ENCODE results near the gene SLC6A9.

Gene SLC6A9

DNA sequence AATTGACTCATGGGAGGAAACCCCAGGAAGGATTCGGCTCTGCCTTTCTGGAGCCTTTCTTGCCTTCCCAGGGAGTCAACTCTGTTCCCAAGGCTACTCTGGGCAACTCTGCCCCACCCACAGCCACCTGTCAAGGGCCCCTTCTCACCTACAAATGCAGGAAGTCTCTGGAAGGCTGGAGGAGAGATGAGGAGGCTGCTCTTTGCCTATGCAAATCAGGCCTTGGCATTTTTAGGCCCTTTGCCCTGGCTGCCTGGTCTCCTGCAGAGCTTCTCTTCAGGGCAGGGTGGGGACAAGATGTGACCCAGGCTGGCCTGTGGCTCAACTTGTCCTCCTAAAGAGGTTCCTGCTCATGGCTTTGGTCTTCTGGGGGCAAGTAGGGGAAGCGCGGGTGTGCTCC lies 5.4 kb downstream of the SLC6A9 start:
- DNase-seq, result no peak

DNA sequence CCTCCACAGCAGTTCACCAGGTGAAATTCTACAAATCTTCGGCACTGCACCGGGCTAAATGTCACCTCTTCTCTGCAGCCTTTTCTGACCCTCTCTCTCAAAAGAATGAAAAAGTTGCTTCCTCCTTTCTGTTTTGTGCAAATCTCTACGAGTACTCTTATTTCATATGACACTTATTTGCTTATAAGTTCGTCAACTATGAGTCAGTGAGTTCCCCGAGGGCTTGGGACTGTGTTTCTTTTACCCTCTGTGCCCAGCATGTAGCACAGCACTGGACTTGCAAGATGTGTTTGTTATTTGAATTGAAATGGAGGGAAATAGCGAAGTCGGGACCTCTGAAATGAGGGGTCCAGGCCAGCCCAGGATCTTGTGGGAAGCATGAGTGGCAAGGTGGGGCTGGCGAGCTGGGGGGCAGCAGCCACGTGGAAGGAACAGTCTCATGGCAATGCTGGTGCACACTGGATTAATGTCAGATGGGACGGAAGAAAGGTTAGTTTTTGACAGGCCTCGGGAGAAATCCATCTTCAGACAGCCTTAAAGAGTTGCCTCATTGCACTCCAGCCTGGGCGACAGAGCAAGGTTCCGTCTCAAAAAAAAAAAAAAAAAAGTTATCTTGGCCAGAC lies 6.2 kb downstream of the SLC6A9 start:
- DNase-seq, result no peak

DNA sequence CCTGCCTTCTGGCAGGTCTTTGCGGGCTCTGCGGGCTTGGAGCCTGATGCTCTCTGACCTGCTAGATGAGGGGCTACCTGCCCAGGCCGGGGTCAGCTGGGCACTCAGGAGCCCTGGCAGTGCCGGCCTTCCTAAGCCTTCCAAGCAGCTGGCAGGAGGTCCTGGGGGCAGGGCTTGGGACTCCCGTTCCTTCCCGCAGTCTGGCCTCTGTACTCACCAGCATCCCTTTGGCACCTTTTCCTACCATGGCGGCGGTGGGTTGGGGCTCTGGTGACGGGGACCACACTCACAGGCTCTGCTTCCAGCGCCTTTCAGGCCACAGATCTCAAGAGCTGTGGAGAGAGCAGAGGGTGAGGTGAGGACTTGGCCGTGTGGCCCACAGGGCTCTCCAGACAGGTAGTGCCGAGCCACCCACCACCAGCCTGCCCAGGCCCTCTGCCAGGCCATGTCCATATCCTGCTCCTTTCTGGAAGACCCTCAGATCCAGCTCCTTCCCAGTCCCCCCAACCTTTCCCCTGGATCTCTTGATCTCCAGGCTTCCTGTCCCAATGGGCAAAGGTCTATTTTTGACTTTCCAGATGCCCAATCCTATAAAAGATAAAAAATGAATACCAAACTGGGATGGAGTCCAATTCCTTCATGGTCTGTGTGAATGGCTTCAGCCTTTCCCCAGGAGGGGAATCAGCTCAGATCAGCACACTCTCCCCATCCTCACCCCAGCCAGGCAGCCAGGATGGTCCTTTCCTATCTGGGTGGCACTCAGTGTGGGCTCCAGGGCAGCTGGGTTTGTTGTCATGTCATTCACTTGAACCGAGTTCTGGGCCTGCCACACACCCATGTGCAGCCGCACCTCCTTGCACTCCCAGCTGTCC lies 7.0 kb downstream of the SLC6A9 start:
- DNase-seq, result no peak

DNA sequence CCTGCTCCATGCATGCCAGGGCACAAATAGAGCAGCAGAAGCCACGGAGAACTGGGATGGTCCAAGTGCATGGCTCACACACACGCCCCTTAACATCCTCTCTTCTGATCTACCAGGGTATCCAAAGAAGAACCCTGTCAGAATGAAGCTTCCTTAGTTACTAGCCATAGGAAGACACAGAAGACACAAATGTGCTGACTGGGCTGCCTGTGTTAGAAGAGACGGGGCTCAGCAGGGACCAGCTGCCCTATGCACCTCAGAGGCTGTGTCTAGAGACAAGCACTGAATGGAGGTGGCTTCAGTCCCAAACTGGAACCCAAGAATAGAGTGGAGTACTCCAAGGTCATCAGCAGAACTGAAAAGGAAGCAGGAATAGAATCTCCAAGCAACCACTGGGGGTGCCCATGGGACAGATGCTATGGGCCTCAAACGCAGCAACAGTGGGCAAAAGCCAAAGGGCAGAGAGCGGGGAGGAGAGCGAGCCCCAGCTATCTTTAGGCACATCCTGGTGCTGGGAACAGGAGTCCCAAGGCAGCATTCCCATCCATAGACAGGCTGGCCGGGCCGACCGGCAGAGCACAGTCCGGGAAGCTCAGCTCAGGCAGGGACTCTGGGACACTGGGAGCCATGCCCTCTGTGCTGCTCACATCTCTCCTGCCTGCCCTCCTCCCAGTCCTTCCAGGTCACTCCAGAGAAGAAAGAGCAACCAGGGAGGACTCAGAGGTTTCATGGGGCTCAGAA lies 9.5 kb downstream of the SLC6A9 start:
- DNase-seq, result no peak

DNA sequence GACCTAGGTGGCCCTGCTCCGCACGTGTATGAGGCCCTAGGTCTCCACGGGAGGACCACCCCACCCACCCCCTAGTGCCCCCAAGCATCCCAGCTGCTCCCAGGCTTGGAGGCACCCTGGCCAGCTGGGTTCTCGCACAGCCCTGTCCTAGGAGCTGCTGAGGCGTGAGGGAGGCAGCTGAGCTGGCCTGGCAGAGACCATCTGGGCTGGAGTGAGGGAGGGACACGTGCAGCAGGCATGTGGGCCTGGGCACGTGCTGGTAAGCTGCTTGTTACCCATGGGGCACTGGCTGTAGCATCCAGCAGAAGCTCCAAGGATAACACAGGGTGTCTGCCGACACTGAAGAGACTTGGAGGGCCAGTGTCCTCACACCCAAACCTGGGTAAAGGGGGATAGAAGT lies 10.1 kb downstream of the SLC6A9 start:
- DNase-seq, result no peak

DNA sequence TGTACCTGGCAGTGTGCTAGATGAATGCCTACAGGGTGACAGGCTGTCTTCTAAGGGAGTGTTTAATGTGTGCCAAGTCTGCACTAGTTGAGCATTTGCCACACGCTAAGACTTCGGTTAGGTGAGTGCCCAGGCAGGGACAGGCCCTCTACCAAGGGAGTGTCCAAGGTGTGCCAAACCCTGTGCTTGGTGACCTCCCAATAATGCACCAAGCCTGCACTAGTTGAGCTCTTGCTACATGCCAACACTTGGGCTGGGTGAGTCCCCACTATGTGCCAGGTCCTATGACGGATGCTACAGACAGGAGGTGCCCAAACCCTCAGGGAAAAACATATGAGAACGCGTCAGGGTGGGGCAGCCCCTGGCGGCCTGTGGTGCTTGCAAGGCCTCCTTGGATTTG lies 10.8 kb downstream of the SLC6A9 start:
- DNase-seq, result no peak

DNA sequence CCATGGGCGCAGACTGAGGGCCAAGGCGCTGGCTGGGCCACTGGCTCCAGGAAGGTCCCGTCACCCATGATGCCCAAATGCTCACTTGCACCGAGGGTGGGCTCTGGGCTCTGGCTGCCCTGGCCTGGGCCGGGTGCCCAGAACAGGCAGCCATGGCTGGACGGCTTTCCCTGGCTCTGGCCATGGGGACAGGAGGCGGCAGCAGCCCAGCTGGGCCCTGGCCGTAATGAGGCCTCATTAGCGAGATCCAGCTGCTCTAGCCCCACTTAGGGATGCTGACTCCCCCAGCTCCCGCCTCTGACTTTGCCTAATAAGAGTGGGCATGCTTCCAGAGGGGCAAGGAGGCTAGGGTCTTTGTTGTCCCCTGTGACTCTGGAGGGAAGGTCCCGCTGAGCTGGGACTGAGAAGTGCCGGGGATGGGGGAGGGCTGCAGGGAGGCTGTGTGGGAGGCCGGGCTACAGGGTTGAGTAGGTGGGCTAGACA lies 11.8 kb downstream of the SLC6A9 start:
- DNase-seq, result no peak

DNA sequence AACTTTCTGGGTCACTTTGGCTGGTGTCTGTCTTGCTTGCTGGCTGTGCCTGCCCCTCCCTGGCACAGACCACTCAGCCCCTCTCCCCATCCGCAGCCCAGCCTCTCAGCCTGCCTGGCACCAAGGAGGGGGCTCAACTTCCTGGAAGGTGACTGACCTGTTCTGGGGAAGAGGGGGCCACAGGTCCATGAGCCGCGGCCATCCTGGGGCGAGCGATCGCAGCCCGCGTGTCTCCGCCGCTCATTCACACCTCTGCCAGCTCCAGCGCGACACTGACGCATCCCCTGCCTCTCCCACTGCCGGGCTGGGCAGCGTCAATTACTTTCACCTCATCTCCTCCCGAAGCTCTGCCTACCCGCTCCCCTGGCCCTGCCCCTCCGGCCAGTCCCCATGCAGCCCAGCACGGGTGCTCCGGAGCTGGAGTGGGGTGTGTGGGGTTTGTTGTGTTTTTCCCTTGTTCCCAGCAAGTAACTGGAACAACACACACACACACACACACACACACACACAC lies 14.3 kb downstream of the SLC6A9 start:
- no peak for DNase-seq

DNA sequence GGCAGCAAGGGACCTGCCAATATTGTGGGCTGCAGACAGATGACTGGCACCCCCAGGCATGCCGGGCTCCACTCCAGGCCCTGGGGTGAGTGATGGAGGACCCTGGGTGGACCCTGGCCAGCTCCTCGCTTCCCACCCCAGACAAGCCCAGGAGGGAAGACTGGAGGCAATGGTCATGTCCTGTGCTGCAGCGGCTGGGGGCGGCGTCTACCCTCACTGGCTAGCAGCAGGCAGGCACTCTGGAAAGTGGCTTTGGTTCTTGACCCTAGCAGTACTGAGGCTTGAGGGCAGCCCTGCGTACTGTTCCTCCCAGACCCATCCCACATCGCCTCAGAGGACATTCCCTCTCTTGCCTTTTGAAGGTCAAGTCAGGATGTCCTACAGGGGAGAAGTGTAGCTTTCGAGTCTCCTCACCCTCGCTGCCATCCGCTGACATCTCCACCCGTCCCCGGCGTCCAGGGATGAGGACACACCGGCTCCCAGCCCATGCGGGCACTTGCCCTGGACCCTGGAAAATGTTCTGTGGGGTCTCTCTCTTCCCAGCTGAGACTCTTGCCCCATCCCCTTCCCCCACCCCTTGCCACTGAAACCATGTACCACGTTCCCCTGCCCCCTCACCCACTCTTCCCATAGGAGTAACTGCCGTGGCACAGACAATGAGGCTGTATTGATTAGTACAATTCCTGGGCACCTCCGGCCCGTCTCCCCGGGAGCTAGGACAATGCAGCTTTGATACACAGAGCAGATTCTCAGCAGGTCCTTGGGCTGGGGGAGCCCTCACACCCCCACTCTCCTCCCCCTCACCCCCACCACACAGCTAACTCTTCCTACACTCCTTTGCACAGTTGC lies 15.0 kb downstream of the SLC6A9 start:
- no peak for DNase-seq

DNA sequence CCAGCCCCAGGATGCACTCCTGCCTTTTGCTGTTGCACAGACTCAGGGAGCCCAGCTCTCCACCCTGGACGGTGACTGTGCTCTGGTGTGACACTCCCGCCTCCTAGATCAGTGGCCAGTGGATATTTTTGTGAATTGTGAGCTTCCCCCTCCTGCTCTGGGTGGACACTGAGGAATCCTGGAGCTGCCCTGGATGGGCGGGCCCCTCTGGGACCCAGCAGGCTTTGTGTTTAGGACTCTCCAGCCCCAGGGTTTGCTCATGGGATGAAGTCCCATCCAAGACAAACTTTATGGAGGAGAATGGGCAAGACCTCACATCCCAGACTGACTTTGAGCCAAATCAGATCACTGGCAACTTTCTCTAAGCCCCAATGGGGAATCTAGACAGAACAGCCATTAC lies 16.1 kb downstream of the SLC6A9 start:
- no peak for DNase-seq

DNA sequence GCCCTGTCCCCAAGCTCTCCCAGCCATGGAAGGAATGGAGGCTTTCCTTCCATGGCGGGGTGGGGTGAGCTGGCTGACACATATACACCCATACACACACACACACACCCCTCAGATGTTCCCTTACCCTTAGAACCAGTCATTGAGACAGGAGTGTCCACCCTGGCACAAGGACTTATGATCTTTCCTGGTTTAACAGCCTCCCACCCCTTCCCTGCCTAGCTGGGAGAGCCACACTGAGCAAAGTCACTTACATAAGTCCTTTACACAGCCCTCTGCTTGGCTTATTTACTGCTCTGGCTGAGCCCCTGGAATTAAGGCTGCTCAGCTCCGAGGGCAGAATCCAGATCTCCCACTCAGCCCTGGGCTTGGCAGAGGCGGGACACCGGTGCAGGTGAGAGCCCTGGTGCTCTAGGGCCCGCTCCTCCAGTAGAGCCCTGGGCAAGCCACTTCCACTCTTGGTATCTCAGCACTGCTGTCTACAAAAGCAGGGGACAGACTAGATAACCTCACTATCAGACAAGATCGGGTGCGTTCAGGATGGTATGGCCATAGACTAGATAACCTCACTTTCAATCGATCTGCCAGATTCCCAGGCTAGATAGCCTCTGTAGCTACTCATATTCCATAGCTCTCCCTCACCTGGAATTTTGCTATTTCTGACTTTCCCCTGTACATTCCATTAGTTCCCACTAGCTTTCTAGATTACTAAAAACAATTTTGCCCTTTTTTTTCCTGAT lies 16.7 kb downstream of the SLC6A9 start:
- DNase-seq, result no peak

DNA sequence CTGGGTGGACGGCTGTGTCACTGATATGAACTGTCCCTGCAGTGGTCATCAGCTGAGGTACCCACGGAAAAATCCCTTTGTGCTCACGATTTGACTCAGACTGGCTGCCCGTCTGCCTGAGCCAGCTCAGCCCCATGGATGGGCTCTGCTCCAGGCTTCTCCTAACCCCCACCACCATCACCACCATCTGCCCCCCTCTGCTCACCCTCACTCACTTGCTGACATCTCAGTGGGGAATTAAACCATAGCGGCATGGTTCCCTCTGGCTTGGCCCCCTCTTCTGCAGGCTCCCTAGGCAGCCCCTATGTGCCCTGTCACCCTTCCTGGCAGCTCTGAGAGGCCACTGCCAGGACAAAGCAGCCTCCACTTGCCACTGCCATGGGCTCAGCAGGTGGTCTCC lies 17.3 kb downstream of the SLC6A9 start:
- no peak for DNase-seq

DNA sequence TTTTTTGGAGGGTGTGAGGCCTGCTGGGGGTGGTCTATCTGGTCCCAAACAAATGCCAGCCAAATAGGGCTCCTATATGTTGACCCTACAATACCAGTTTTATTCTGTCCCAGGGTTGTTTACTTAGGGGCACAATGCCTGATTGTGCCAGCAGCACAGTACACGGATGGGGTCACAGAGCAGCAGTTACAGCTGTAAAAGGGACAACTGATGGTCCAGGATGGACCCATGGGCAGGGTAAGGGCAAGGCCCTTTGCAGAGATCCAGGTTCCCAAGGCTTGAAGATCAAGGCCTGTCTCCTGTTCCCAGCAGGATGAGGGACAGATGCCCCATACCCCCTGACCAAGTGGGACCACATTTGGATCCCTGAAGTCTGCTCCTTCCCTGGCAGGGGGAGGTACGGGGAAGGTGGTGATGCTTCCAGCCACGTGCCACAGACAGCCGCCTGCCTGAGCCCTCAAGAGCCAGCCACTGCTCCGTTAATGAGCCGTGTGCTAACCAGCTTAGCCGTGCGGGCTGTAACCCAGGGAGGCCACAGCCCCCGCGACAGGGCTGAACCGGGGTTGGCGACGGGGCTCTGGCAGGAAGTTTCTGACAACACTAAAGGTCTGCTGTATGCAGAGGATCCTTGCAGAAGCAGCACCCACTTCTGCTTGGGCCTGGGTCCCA lies 18.2 kb downstream of the SLC6A9 start:
- DNase-seq, result no peak

DNA sequence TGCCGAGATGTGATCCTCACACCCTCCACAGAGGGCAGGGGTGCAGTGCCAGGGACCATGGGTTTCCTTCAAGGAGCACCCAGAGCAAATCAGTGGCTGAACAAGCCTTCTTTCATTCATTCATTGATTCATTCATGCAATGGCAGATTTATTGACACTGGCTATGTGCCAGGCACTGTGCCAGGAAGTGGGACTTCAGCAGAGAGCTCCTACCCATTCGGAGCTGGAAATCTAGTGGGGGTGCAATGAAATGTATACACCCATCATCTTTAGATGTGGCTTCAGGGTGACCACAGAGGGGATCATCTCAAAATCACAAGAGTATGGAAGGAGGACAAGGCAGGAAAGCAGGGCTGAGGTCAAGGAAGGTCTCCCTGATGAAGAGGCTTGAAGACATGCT lies 18.9 kb downstream of the SLC6A9 start:
- no peak for DNase-seq

DNA sequence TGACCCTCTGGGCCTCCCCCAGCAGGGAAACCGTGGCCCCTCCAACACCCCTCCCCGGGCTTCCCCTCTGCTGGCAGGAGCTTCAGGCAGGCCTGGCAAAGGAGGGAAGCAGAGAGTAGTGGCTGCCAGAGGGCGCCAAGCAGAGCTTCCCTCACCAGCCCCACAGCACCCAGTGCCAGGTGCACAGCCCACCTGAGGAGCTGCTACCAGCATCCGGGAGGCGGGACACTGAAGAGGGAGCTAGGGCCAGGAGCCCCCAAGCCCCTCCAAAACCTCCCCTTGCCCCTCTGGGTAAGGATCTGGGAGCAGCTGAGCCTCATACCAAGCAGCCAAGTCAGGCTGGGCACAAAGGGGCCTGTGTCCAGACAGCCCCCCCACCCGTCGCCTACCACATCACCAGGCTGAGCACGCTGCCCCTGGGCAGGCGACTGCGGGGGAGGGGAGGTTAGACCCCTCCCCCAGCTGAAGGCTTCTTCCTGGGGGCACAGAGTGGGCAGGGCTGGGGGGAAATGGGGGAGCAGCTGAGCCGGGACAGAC lies 20.3 kb downstream of the SLC6A9 start:
- DNase-seq, result no peak

DNA sequence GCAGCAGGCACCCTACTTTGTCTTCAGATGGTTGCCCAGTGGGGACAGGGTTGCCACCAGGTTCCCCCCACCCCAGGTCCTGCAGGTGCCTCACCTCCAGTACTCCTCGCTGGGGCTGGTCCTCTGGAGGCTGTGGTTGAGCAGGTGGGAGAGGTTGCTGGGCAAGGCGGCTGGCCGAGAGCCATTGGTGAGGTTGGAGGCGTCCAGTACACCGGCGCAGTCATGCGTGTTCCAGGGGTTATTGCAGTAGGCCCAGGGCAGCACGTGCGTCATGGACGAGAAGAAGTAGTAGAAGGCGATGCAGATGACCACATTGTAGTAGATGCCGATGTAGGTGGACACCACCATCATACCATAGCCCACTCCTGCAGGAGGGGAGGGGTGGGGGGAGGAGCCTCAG lies 23.0 kb downstream of the SLC6A9 start:
- no peak for DNase-seq

DNA sequence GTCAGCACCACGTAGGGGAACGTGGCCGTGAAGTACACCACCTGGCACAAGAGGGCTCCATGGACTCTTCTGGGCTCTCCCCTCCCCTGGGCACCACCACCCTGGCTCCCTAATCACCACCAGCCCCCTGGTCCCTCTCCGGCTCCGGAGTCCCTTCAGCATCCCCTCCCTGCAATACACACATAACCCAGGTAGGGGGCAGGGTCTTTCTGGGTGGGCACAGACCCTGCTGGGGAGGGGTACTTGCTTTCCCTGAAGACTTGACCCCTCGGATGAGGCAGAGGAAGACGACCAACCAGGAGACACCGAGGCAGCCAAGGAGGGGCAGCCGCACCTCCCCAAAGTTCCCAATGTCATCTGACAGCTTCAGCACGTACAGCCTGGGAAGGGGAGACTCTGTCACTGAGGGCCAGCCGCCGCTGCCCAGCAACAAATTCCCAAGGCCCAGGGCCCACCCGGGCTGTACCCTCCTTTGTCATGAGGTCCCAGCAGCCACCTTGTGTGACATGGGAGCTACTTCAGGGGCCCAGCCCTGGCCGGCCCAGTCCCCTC lies 28.6 kb downstream of the SLC6A9 start:
- DNase-seq, result no peak

DNA sequence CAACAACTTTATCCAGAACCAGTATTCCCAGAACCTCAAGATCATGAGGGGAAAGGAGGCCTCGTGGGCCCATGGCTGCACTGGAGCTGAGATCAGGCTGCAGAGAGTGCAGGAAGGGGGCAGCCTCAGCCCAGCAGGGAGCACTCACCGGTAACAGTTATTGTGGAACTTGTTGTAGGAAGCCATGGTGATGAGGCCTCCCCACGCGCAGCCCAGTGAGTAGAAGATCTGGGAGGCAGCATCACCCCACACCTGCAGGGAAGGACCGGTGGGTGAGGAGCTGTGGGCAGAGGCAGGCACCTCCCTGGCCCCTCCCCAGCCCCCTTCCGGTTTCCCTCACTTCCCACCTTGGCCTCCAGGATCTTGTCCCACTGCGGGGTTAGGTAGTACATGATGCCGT lies 29.1 kb downstream of the SLC6A9 start:
- DNase-seq, result no peak

DNA sequence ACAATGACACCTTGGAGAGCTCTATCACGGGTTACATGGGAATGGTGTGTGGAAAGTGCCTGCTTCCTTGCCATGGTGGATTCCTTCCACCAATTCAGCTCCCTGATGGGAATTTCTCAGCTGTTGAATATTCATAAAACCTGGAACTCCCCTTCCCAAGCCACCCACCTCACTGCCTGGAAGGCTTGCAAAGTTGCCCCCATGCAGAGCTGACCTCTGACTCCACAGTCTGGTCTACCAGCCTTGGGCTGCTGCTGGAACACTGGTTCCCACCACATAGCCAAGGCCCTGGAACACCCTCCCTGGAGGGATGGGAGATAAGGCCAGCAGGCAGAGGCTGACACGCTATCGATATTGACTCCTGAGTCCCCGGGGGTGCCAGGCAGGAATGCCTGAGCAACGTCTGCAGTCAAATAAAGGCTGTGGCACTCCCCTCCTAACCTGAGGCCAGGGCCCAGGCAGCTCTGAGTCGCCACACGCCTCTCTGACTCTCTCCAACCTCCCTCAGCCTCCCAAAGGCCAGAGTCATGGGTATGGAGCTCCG lies 31.1 kb downstream of the SLC6A9 start:
- no peak for DNase-seq

DNA sequence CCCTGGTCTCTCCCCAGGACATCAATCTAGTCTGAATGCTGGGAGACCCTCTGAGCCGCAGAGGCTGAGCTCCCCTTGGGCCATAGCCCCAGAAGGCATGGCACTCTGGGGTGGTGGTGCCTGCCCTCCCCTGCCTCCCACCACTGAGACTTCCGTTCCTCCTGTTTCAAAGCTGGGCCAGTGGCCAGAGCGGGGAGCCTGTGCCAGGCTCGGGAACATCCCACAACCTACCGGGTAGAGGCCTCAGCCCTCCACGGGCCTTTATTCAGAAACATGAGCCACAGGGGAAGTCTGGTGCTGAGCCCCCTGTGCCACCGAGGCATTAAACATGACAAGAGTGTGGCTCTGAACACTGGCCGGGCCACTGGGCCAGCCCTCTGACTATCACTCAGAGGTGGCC lies 31.8 kb downstream of the SLC6A9 start:
- DNase-seq, result no peak
